ENCODE data around the gene FAM174B.

DNA sequence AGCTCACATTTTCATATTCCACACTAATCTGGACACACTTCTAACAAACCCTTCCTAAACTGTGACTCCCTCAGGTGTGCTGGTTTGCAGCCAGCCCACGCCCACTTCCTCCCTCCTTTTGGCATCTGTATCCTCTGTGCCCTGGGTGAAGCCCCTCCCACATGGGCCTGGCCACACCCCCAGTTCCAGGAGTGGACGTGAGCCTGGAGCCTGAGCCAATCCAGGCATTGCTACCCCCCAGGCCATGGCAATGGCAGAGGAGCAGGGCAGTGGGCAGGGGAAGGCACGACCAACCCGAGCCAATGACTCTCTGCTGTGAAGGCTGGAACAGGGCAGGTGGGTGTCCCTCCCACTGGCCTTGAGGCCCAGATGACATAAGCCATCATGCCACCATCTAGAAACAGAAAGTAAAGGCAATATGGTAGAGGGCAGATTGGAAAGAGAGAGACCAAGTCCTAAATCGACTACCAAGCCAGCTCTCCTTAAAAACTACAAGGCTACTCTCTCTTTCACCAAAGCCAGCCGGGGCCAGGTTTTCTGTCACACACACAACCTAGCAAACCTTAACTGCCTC lies 18.6 kb downstream of the FAM174B start:
- TF ChIP-seq, protein P1, sequence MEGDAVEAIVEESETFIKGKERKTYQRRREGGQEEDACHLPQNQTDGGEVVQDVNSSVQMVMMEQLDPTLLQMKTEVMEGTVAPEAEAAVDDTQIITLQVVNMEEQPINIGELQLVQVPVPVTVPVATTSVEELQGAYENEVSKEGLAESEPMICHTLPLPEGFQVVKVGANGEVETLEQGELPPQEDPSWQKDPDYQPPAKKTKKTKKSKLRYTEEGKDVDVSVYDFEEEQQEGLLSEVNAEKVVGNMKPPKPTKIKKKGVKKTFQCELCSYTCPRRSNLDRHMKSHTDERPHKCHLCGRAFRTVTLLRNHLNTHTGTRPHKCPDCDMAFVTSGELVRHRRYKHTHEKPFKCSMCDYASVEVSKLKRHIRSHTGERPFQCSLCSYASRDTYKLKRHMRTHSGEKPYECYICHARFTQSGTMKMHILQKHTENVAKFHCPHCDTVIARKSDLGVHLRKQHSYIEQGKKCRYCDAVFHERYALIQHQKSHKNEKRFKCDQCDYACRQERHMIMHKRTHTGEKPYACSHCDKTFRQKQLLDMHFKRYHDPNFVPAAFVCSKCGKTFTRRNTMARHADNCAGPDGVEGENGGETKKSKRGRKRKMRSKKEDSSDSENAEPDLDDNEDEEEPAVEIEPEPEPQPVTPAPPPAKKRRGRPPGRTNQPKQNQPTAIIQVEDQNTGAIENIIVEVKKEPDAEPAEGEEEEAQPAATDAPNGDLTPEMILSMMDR (IDR thresholded peaks at IDR 0.05), result no peak
- no peak for TF ChIP-seq POLR2AphosphoS5 (IDR thresholded peaks at IDR 0.05)
- no peak for TF ChIP-seq EP300 (IDR thresholded peaks at IDR 0.05; ENCODE audit: low read depth)
